GM10248 (cell line): Measurements from ENCODE around the gene DNAJB4.
"Not testable (repeated sequence)": the region's sequence is repeated elsewhere in the genome, so short reads cannot be mapped to it uniquely, and the experiment has no call there.

Source experiments
- CTCF ChIA-PET: fragments of 300-600 bp; sonication (Branson Sonifier 250); formaldehyde crosslinking; extraction: SDS; loops from one replicate; lab custom pipeline; 2021; ENCODE audit warnings: antibody characterized with exemption; lab: Yijun Ruan, JAX
- POLR2A ChIA-PET: fragments of 350-650 bp; sonication (Branson Sonifier 250); formaldehyde crosslinking; extraction: SDS; loops from one replicate; lab custom pipeline; 2020; ENCODE audit warnings: antibody characterized with exemption; lab: Yijun Ruan, JAX
- DNase-seq: peaks from one replicate; pipeline ENCODE4 v3.0.0; 2012; ENCODE audit errors: extremely low spot score
- TF ChIP-seq, protein P1 (sequence below): IDR thresholded peaks from 2 replicates; pipeline ENCODE4 v1.5.1; 2012; ENCODE audit warnings: mild to moderate bottlenecking, low read depth; ENCODE audit errors: extremely low read depth, missing control alignments, control extremely low read depth

DNAJB4 gene

DNA sequence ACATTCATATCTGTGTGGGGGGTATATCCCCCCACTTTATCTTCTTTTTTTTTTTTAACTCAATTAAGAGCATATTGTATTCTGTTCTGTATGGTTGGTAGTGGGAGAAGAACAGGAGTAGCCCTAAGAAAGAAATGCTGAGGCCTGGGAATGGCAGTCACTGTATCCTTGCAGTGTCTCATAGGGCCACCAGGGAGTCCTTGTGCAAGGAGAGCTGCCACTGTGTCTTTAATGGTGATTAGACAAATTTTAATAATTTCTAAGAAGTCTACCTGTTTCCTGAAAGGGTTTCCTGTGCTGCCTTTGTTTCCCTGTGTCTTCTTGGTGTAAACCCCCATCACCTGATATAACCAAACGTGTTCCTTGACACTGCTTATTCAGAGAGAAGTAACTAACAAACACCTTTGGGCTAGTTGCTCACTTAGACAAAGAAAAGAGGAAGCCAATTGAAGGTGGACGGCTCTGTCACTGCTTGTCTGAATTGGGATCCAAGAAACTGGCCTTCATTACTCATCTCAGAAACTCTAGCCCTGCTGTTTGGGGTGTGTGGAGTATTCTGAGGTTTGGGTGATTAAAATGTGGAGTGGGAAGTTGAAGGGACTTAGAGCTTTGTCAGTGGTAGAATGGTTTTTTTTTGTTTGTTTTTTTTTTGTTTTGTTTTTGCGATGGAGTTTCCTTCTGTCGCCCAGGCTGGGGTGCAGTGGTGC, 56.3 kb downstream of the DNAJB4 start:
- ChIA-PET CTCF (no interaction called here), POLR2A (interaction anchor here (0.6 to 1.0 kb wide), 2 partner anchors 57 to 895 kb away, joined by 3 to 4 read pairs; partner anchors contain the start of gene DNAJB4)
- DNase-seq, result peak; percentile 30
- TF ChIP-seq, protein P1, sequence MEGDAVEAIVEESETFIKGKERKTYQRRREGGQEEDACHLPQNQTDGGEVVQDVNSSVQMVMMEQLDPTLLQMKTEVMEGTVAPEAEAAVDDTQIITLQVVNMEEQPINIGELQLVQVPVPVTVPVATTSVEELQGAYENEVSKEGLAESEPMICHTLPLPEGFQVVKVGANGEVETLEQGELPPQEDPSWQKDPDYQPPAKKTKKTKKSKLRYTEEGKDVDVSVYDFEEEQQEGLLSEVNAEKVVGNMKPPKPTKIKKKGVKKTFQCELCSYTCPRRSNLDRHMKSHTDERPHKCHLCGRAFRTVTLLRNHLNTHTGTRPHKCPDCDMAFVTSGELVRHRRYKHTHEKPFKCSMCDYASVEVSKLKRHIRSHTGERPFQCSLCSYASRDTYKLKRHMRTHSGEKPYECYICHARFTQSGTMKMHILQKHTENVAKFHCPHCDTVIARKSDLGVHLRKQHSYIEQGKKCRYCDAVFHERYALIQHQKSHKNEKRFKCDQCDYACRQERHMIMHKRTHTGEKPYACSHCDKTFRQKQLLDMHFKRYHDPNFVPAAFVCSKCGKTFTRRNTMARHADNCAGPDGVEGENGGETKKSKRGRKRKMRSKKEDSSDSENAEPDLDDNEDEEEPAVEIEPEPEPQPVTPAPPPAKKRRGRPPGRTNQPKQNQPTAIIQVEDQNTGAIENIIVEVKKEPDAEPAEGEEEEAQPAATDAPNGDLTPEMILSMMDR, result no peak

DNA sequence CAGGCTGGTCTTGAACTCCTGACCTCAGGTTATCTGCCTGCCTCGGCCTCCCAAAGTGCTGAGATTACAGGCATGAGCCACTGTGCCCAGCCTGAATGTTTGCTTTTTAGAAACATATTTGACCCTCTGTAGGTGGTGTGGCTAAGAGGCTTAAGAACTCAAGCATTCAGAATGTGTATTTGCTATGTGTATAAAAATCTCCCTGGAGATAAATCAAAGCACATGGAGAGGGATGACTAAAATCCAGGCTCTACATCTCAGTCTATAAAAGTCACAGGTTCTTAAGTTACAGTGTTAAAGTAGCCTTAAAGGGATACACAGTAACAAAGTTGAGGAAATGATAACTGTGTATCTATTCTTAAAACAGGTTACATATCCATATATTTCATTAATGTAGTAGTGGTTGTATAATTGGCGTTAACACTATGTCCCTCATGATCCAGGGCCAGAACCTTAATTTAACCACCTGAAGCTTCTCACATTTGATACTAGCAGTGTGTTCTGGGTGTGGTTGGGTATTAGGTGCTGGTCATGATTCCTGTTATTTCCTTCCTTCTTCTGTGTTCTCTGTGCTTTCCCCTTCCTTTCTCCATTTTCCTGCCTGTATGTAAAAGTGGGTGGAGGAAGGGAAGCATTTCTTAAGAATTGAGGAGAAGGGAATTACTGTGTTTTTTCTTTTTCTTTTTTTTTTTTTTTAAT, 57.2 kb downstream of the DNAJB4 start:
- ChIA-PET CTCF (no interaction called here), POLR2A (interaction anchor here (0.6 to 1.0 kb wide), 2 partner anchors 57 to 896 kb away, joined by 3 to 4 read pairs; partner anchors contain the start of gene DNAJB4)
- TF ChIP-seq, protein P1, result no peak
- no peak for DNase-seq

DNA sequence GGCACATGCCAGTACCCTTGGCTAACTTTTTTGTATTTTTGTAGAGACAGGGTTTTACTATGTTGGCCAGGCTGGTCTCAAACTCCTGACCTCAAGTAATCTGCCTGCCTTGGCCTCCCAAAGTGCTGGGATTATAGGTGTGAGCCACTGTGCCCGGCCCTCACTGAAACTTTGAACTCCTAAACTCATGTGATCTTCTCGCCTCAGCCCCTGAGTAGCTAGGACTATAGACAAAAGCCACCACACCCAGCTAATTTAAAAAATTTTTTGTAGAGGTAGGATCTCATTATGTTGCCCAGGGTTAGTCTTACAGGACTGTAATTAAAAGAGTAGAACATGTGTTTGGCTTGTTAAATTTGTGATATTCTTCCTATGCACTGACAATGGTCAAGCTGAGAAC, 60.1 kb downstream of the DNAJB4 start:
- CTCF ChIA-PET, DNase-seq, POLR2A ChIA-PET: not testable (repeated sequence)
